NCI-H526 (cell line): Measurements from ENCODE around the gene CDH9.

Experiments
- DNase-seq, 2 experiments: peaks; one replicate each; lab custom pipeline; 2025; lab: John Stamatoyannopoulos, UW

The CDH9 gene, protein sequence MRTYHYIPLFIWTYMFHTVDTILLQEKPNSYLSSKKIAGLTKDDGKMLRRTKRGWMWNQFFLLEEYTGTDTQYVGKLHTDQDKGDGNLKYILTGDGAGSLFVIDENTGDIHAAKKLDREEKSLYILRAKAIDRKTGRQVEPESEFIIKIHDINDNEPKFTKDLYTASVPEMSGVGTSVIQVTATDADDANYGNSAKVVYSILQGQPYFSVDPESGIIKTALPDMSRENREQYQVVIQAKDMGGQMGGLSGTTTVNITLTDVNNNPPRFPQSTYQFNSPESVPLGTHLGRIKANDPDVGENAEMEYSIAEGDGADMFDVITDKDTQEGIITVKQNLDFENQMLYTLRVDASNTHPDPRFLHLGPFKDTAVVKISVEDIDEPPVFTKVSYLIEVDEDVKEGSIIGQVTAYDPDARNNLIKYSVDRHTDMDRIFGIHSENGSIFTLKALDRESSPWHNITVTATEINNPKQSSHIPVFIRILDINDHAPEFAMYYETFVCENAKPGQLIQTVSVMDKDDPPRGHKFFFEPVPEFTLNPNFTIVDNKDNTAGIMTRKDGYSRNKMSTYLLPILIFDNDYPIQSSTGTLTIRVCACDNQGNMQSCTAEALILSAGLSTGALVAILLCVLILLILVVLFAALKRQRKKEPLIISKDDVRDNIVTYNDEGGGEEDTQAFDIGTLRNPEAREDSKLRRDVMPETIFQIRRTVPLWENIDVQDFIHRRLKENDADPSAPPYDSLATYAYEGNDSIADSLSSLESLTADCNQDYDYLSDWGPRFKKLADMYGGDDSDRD

DNA sequence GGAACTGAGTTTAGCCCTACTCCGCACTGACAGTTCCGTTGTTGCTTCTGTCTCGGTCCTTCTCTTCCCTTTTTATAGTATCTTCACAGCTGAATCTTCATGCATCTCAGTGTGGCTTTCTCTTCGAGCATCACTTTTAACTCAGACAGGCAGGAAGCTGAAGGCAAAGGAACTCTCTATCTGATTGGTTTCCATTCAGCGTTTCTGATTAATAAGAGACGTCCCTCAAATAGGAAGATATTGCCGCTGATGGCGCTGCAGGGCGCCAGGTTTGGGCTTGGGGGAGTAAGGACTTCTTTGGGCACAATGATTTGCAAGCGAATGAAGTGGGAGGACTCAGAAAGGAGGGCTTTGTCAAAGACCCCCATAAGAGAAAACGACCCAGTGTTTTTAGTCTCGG lies at the start of gene CDH9:
Gene CDH9 (minus strand): TSS at position 111 of the 400 bp plus-strand sequence. CDS start 50,253 bp downstream, outside the sequence.
- DNase-seq, result no peak

DNA sequence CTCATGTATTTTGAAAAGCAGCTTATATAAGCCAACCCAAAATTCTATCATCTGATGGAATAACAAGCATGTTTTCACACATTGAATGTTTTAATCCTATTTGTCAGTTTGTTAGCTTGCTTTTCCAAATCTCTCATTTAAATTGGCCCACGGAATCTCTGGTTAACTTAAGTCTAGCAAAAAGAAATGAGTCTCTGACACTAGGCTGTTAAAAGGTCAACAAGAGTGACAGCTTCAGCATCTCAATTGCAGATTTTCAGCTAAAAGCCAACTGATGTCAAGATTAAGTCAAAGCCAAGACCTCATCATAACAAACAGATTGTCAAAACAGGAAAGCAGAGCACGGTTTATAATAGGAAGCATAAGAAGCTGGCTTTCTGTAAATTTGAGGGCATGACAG lies 49.4 kb upstream of the CDH9 start:
- no peak for DNase-seq

DNA sequence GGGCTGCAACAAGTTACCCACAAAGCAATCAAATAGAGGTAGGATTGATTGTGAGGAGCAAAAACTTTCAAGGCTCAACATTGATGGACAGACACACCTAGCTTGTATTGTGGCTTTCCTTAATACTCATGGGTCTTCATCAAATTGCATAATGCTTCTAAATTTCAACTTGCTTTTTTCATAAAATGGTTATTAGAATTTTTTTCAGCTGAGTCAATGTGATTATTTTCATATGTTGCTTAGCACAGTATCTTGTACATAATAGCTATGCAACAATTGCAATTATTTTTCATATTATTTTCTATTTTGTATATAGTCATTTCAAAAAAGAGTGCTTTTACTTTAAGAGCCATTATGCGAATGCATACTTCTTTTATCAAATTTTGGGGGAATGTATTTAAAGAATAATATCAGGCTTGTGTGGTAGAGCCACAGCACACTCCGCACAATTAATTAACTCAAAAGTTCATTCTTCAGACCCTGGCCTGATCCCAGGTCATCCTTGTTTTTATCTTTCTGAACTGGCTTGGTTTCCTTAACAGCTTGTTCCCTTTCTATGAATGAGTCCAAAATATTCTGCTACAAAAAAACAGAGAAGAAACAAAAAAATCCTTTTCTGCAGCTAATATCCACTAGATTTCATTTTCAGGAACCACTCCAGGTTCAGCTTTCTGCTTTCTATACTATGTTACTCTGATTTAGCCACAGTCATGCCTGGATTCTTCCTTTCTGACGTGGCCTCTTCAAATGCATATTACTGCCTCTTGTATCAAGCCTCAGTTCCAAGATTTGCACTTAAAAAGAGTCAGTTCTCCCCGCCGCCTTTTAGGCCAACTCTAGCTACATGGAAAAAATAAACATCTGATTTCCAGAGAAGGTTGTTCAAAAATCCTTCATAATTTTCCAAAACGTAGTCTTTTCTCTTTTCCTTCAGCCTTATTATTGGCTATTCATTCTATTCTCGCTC lies 45.3 kb upstream of the CDH9 start:
- no peak for DNase-seq

DNA sequence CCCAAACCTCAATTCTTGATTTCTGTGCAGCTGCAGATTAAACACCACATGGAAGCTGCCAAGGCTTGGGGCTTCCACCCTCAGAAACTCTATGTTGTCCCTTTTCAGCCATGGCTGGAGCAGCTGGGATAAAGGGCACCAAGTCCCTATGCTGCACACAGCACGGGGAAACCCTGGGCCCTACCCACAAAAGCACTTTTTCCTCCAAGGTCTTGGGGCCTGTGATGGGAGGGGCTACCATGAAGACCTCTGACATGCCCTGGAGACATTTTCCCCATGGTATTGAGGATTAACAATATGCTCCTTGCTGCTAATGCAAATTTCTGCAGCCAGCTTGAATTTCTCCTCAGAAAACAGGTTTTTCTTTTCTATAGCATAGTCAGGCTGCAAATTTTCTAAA lies 41.8 kb upstream of the CDH9 start:
- no peak for DNase-seq

DNA sequence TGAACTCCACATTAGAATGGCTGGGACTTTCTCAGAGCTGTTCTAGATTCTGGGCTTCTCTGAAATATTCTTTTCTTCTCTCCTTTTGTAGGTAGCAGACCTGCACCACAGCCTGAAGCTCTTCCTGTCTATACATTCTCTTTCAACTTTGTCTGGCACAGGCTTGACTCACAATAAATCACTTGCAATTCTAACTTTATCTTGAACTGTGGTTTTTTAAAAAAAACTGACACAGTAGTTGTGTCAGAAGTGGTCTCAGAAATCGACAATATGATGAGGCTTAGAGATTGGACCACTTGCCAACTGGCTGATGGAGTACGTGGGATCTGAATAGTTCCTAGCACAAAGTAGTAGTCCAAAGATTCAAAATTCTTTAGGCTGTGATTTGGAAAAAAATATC lies 24.1 kb upstream of the CDH9 start:
- no peak for DNase-seq

DNA sequence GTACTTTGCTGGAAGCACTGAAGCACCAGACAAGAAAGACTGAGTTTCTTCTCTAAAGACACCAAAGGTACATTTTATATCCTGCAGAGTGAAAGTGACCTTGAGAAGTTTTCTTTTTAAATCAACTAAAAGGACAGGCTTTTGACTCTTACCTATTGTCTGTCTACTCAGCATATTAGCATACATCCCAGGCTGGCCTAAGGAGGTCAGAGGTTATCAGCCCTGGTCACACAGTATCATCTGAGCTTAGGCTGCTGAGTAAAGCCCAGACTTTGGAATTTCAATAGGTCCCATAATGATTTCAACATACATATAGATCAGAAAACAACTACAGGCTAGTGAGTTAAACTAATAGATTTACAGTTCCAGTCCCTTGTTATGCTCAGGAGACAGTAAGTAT lies 10.1 kb upstream of the CDH9 start:
- DNase-seq, result no peak

DNA sequence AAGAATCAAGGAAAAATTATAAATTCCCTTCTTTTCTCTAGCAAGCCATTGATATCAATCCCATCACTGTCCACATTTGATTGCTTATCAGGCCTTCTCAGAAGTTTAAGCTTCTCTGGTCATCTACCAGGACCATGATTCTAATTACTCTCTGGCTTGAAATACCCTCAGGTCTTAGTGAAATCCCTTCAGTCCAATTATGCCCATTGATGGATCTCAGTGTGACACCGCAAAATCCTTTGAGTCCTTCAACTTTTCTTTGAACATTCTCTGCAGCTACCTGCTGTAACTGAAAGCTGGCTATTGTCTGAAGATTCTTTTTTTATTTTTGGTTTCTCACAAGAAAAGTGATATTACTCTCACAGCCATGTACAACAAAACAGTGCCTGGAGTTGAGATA lies 3.0 kb upstream of the CDH9 start:
- DNase-seq, result no peak

DNA sequence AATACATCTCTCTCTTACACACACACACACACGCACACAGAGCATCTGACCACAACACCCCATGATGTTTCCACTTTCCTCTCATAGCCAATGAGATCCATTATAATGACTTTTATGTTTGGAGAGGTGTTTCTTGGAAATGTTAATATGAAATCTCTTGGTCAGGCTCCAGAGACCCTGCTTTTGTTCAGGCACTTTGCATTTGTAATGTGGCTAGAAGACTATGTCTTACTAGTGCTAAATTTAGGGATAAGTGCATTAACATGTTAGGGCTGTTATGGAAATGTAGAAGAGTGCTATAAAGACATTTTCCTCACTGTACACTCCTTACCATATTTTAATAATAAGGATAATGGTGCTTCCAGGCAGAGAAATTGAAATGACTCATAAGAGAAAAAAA lies 3.8 kb downstream of the CDH9 start:
- no peak for DNase-seq

DNA sequence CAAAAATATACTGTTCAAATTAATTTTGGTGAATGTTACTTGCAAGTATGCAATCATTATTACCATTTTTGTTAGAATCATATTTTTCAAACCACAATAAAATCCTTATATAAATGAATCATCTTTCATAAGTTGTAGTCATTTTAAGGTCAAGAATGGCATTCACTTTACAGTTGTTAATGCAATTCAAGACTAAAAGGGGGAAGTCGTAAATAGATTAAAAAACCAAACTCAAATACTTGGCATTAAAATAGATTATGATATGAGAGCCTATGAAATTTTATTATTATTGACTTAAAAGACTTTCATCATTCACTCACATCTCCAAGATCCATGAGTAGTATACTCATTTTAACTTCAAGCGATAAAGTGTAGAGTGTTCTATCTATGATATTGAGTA lies 11.6 kb downstream of the CDH9 start:
- no peak for DNase-seq

DNA sequence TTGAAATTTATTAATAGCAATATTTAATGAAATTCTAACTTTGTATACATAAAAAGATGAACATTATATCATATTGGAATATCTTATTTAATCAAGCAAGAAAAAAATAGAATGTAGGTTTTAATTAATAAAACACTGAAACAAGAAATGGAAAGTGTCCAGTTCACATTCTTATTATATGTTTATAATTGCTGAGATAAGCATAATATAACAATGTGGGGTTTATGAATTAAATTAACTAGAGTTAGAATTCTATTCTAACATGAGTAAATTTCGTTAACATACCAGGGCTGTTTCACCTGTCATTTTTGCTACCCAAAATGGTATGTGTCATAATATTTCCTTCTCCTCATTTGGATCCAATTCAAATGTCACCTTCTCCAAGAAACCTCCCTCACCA lies 12.3 kb downstream of the CDH9 start:
- no peak for DNase-seq

DNA sequence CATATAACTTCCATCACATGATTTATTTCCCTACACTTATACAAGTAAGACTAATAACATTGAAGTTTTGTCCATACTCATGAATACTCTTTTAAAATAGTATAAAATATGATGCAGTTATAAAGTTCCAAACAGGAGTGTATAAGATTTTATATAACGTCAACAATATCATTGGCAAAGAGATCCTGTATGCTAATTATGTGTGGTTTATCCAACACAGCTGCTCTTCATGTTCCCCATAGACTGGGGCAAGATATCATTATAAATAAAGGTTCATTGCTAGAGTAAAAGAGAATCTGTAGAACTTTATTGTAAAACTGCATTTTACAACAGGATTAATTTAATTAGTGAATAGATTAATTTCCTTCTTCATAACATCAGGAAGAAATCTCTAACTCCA lies 16.9 kb downstream of the CDH9 start:
- no peak for DNase-seq

DNA sequence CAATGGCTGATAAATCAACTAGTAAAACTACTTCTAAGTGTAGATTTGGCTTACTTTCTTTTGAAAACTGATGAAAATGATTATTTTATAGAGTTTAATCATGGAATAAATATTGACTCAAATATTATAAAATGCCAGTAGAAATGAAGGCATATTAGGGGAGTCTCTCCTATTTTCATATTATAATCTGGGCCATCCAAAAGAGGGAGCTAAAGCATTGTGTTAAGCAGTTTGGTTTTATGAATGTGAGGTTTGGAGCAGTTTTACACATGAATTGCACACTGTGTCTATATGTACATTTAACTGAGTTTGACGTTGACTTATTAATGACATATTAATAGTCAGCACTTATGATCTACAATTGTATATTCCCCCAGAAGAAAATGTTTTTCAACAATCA lies 17.4 kb downstream of the CDH9 start:
- DNase-seq, result peak in 1 of 2 experiments; percentile 18

DNA sequence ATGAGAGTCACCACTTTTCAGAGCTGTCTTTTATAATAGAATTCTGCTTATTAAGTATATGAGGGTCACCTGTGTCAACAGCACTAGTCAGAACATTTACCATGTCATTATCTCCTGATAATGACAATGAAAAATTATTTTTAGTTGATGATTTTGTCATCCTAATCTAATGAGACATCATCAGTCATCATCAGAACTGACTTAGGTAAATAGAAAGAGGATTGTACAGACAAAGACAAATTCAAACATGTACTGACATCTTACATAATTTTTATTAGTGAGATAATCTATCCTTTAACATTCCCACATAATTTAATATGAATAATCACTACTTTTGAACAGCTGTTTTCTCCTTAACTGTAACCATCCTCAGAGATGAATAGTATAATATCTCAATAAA lies 22.6 kb downstream of the CDH9 start:
- no peak for DNase-seq

DNA sequence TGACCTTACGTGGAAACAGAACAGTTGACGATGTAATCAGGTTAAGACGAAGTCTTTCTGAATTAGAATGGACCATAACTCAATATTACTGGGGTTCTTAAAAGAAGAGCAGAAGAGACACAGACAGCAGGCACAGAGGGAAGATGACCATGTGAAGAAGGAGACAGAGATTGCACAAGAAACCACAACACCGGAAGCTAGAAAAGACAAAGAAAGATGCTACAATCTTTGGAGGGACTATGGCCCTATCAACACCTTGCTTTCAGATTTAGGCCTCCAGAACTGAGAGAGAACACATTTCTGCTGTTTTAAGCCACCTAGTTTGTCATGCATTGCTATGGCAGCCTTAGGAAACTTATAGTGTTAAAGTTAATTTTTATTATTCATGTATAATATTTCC lies 27.1 kb downstream of the CDH9 start:
- DNase-seq, result no peak

DNA sequence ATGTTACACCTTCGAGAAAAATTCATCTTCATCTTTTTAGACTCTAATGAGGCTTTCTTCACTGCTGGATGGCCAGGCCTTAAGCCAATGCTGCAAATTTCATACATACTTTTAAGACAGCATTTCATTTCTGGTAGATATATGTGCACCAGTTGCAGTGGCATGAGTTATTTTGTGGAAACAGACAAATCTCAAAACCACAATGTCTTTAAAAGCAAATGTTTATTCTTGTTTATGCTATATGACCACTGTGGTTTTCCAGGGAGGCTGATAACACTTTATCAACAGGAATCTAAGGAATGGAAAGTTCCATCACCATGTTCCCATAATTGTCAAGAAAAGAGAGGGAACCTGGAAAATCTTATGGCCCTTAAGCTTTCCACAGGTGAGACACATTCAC lies 27.7 kb downstream of the CDH9 start:
- no peak for DNase-seq

DNA sequence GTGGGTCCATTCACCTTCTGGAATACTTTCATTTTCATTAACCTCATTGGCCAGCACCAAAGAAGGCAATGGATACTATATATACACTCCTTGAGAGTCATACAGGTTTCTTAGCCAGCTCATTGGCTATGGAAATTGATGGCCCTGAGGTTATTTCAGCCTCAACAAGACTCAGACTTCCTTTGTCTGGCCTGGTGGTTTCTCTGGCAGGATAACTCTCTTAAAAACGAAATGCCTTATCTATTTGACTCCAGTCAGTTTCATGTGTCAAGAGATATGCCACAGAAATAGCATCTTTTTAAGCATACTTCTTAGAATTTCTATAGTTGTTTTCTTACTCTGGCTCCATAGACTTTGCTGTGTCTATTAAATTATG lies 28.9 kb downstream of the CDH9 start:
- DNase-seq, result no peak

DNA sequence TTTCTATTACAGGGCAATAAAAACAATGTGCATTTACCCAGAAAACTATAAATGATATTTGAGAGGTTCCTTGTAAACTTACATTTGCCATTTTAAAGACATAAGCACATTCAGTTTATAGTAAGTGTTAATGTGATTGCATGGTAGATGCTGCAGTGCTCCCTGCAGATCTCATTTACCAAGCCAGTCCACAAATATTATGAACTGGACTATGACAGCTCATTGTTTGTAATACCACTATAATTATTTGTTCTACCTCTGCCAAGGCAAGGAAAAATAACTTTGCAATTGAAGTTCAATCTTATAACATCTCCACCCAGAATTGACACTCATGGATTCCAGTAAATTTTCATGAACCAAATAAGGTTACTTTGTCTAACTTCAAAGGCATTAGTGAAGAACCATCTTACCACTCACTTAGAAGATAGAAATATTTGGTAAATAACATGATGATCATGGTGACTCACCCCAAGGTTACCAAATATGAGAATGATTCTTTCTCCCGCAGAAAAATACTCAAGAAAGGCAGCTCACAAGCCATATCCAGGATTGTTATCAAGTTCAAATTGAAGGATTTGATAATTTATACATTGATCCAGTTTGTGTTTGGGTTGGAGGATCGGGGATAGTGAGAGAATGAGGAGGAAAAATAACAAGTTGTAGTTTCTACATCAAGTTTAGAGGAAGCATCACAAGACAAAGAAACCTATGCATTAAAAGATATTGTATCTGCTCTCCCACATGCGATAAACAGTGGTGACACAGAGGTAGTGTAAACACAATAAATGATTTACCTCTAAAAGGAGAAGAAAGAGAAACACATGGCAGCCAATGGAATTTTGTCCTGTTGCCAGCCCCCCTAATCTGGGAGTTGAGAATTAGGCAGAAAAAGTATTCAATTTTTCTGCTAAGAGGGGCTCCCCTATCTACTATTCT lies 29.5 kb downstream of the CDH9 start:
- no peak for DNase-seq

DNA sequence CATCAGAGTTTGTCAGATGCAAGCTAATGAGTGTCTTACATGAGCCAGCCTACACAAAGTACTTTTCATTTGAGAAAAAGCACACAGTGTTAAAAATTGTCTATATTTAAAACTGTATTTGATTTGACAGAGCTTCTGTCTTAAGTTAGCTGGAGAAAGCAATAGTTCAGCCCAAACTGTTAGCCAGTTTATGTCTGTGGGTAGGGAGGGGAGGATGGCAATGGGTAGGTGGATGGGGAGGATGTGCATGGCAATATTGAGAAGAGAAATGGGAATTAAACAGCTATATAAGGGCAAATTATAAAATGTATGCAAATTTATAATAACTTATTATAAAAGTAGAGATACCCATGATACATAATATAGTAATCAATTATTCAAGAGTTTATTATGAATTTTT lies 31.3 kb downstream of the CDH9 start:
- DNase-seq, result no peak

DNA sequence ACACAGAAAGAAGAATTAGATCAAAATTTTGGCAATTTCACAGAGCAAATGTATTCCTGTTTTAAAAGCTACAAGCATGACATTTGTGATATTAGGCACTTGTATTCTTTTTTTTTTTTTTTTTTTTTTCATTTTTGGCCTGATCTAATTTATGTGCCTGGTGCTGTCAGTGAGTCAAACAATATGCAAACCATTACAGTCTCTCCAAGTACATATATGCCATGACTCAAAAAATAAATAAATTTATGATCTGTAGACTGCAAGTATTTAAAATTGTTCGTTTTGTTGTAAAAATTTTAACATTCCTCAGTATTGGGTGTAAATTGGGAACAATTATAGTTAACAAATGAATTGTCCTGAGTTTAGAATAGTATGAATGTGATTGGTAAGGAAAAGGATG lies 51.4 kb downstream of the CDH9 start:
- no peak for DNase-seq

DNA sequence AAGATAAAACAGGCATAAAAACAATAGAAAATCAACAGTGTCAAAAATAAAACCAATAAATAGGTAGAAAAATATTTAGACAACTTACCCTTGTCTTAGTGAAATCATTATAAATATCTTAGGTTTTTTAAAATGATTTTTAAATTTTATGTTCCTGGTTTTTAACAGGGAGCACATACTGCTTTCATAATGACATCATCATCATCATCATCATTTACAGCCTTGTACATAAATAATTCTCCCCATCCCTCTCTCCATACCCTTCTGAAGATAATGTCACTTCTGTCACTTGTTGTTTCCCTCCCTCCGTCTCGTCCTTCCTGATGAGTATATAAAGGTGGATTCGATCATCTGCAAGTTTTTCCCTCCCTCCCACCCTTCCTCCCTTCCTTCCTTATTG lies 56.6 kb downstream of the CDH9 start:
- no peak for DNase-seq

DNA sequence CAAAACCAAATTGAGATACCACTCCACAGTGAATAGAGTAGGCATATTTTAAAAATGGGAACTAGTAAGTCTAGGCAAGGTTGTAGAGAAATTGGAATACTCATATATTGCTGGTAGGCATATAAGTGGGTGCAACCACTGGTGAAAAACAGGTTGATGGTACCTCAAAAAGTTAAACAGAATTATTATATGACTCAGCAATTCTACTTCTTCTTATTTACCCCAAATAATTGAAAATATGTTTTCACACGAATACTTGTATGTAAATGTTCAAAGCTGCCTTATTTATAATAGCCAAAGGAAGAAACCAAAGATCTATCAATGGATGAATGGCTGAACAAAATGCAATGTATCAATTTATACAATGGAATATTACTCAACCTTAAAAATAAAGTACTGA lies 79.1 kb downstream of the CDH9 start:
- DNase-seq, result no peak
